ENCODE data around the gene BRCA1. TPM values are rescaled to one million over a fixed set of nuclear protein-coding genes. Genes with fewer than 3 reads are reported as not detected.
"Not testable (repeated sequence)": the region's sequence is repeated elsewhere in the genome, so short reads cannot be mapped to it uniquely, and the experiment has no call there.

BRCA1 gene
- total RNA-seq, 4 donors from 2014 or later, result 4.6 to 9.8 (median 6.9) TPM

- Histone ChIP-seq H3K27ac (no peak overlapping the region), H3K36me3 (peaks cover 0 to 23% (median 0%) of the 10 kb centered on the region in 3 donors), H3K9me3 (no peaks in the 10 kb centered on the region), H3K4me3 (no peak overlapping the region), H3K27me3 (no peaks in the 10 kb centered on the region), H3K4me1 (no peaks in the 10 kb centered on the region)
- TF ChIP-seq POLR2A (IDR thresholded peaks at IDR 0.05) (no peak), EP300 (IDR thresholded peaks at IDR 0.05) (no peak)
- TF ChIP-seq, protein P1, sequence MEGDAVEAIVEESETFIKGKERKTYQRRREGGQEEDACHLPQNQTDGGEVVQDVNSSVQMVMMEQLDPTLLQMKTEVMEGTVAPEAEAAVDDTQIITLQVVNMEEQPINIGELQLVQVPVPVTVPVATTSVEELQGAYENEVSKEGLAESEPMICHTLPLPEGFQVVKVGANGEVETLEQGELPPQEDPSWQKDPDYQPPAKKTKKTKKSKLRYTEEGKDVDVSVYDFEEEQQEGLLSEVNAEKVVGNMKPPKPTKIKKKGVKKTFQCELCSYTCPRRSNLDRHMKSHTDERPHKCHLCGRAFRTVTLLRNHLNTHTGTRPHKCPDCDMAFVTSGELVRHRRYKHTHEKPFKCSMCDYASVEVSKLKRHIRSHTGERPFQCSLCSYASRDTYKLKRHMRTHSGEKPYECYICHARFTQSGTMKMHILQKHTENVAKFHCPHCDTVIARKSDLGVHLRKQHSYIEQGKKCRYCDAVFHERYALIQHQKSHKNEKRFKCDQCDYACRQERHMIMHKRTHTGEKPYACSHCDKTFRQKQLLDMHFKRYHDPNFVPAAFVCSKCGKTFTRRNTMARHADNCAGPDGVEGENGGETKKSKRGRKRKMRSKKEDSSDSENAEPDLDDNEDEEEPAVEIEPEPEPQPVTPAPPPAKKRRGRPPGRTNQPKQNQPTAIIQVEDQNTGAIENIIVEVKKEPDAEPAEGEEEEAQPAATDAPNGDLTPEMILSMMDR (IDR thresholded peaks at IDR 0.05), result no peak
- WGBS, 2 donors, result 82 to 88% methylated on average over 4 of the region's 4 CpGs
- DNase-seq (ENCODE audit: low spot score in 2 of 2), result no peak
Measured at GRCh38 chr17:43146649-43147048, 21.5 kb upstream of the BRCA1 start.

DNA sequence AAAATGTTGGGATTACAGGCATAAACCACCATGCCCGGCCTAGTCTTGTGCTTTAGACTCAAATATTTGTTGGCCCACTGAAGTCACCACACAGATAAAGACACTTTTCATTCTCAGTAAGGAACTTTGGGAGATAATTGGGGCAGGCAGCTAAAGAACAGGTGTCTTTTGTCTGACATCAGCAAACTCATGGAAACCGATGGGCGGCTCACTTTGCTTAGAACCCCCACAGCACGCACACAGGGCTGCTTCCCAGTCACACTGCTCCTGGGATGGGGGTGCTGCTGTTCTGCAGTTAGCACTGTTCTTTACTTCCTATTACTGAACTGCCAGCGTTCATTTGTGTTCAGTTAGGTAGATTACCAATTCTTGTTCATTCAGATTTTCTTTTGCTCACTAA, 18.0 kb upstream of the BRCA1 start:
- no peak for DNase-seq (ENCODE audit: low spot score in 2 of 2)
- Histone ChIP-seq H3K4me1 (no peaks in the 10 kb centered on the region), H3K36me3 (peaks cover 0 to 39% (median 0%) of the 10 kb centered on the region in 3 donors), H3K9me3 (no peaks in the 10 kb centered on the region), H3K27me3 (no peaks in the 10 kb centered on the region), H3K4me3 (no peak overlapping the region), H3K27ac (no peak overlapping the region)
- TF ChIP-seq, protein P1 (IDR thresholded peaks at IDR 0.05), result no peak
- TF ChIP-seq EP300 (IDR thresholded peaks at IDR 0.05), result no peak
- TF ChIP-seq POLR2A (IDR thresholded peaks at IDR 0.05), result no peak
- WGBS, 2 donors, result 85 to 86% methylated on average over 5 of the region's 5 CpGs

GRCh38 chr17:43142153-43142552, 17.0 kb upstream of the BRCA1 start:
- Histone ChIP-seq H3K27me3 (no peaks in the 10 kb centered on the region), H3K9me3 (no peaks in the 10 kb centered on the region), H3K4me3 (no peak overlapping the region), H3K27ac (no peak overlapping the region), H3K4me1 (no peaks in the 10 kb centered on the region), H3K36me3 (peaks cover 0 to 39% (median 0%) of the 10 kb centered on the region in 3 donors)
- 88 to 91% methylated on average over 5 of the region's 5 CpGs for WGBS, 2 donors
- TF ChIP-seq POLR2A (IDR thresholded peaks at IDR 0.05) (no peak), EP300 (IDR thresholded peaks at IDR 0.05) (no peak)
- TF ChIP-seq, protein P1 (IDR thresholded peaks at IDR 0.05), result no peak
- no peak for DNase-seq (ENCODE audit: low spot score in 2 of 2)

DNA sequence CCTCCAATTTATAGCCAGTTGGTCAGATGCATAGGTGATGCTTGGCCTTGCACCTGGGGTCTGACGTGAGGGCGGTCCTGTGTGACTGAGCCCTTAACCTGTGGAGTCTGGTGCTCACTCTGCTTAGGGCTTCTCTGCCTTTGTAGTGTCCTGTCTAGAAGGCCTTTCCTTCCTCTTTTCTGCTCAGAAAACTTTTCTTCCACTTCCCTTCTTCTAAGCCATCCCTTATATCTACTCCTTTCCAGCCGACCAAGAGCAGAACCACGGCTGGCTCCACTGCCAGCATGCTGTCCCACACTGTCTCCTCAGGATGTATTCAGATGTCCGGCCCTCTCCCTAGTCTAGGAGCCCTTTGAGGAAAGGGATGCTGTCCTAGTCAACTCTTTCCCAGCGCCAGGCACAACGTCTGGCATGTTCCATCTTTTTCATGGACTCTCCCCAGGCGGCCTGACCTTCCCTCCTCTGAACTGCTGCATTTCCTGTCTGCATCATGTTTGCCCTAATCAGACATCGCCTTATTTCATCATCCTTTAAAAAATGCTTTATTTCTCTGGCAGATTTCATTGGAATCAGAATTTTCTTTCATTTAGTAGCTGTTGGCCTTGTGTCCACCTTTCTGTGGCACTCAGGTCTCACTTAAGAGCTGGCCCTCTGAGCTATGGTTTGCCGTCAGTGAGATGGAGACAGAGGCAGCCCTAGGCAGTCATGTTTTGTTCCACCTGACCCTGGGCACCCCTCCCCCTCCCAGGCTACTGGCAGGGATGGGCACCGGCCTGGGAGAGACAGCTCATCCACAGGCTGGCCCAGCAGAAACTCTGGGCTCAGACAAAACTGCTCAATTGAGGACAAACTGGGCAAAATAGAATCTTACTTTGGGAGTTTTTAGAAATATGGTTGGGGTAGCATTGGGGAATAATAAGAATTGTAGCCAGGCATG, 15.5 kb upstream of the BRCA1 start:
- no peak for DNase-seq (ENCODE audit: low spot score in 2 of 2)
- TF ChIP-seq, protein P1 (IDR thresholded peaks at IDR 0.05), result no peak
- TF ChIP-seq POLR2A (IDR thresholded peaks at IDR 0.05) (no peak), EP300 (IDR thresholded peaks at IDR 0.05) (no peak)

DNA sequence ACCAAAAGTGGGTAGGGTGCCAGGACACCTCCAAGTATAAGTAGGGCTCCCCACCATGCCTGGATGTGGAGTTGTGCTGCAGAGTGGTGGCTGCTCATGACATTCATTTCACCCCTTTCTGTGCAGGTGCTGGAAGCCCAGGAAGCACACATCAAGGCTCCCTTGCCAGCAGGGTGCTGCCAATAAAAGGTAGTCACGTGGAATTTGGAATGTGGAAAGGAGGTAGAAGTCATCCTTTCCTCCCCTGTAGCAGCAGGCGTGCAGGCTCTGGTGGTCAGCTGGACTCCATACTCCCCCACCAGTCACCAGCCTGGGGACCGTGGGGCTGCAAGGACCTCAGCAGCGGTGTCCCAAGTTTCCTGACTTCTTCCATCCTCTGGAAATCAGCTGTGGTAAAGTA, 13.4 kb upstream of the BRCA1 start:
- DNase-seq (ENCODE audit: low spot score in 2 of 2); H3K4me1 ChIP-seq: not testable (repeated sequence)
- WGBS, 2 donors, result 66 to 82% methylated on average over 4 of the region's 4 CpGs

More for the DNA sequence above, 15.5 kb upstream of the BRCA1 start:
- Histone ChIP-seq H3K4me1 (no peaks in the 10 kb centered on the region), H3K9me3 (no peaks in the 10 kb centered on the region), H3K27ac (no peak overlapping the region), H3K27me3 (no peaks in the 10 kb centered on the region), H3K36me3 (peaks cover 0 to 41% (median 0%) of the 10 kb centered on the region in 3 donors), H3K4me3 (no peak overlapping the region)
- 81 to 88% methylated on average over 11 of the region's 11 CpGs for WGBS, 2 donors

GRCh38 chr17:43136574-43136973, 11.4 kb upstream of the BRCA1 start:
- not testable (repeated sequence) for DNase-seq (ENCODE audit: low spot score in 2 of 2)

More for the DNA sequence above, 13.4 kb upstream of the BRCA1 start:
- not testable (repeated sequence) for H3K4me3 ChIP-seq, H3K27ac ChIP-seq, H3K27me3 ChIP-seq, H3K9me3 ChIP-seq
- peaks cover 0 to 46% (median 0%) of the 10 kb centered on the region in 3 donors for H3K36me3 ChIP-seq

More at GRCh38 chr17:43136574-43136973, 11.4 kb upstream of the BRCA1 start:
- not testable (repeated sequence) for H3K4me1 ChIP-seq, H3K27ac ChIP-seq, H3K4me3 ChIP-seq, H3K9me3 ChIP-seq, H3K27me3 ChIP-seq
- WGBS, 2 donors, result 77 to 85% methylated on average over 3 of the region's 3 CpGs
- H3K36me3 ChIP-seq, result peaks cover 0 to 57% (median 0%) of the 10 kb centered on the region in 3 donors

All from tibial nerve (tissue), 4 donors.